Nephron (organoid): ENCODE results near the gene ASPSCR1.

Experiments used
- H3K27ac Mint-ChIP-seq, 3 experiments: 2 replicates each; pipeline ENCODE4 v1.8.0; 2020; ENCODE audit warnings: mixed read lengths in 3 of 3, mild to moderate bottlenecking in 2 of 3, moderate library complexity in 1 of 3
- H3K27me3 Mint-ChIP-seq: 2 replicates; pipeline ENCODE4 v1.8.0; 2021; ENCODE audit warnings: low read depth, mild to moderate bottlenecking, moderate library complexity, mixed read lengths
- H3K36me3 Mint-ChIP-seq: 2 replicates; pipeline ENCODE4 v1.8.0; 2020; ENCODE audit warnings: low read depth, mixed read lengths
- H3K4me1 Mint-ChIP-seq: 2 replicates; pipeline ENCODE4 v1.8.0; 2020; ENCODE audit warnings: mixed read lengths
- H3K4me3 Mint-ChIP-seq, 3 experiments: 2 replicates each; pipeline ENCODE4 v1.8.0; 2020; ENCODE audit warnings: mild to moderate bottlenecking in 3 of 3, mixed read lengths in 3 of 3, moderate library complexity in 2 of 3
- H3K9me3 Mint-ChIP-seq: 2 replicates; pipeline ENCODE4 v1.8.0; 2020; ENCODE audit warnings: mixed read lengths
- TF ChIP-seq, protein P1 (sequence below), 3 experiments: fragments of 200-600 bp; sonication (generic); IDR thresholded peaks; one replicate each; pipeline ENCODE4 v1.5.0; 2021; ENCODE audit warnings: antibody characterized with exemption in 3 of 3; ENCODE audit not compliant: unreplicated experiment in 3 of 3

The ASPSCR1 gene

DNA sequence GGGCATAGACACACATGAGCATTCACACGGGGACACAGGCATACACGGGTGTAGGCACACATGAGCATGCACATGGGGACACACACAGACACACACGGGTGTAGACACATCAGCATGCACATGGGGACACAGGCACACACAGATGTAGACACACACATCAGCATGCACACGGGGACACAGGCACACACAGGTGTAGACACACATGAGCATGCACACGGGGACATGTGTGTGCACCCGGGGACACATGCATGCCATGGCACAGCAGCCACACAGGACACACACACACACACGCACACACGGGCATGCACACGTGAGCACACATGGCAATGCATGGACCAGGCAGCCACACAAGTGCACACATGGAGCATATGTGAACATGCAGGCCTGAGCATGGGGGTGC, 65.2 kb downstream of the ASPSCR1 start:
- Mint-ChIP-seq H3K36me3 (peaks cover 5% of the 10 kb centered on the region), H3K9me3 (no peaks in the 10 kb centered on the region), H3K27ac (no peak overlapping the region), H3K4me3 (peak overlapping the region in 1 of 3 experiments; percentile 19), H3K27me3 (peaks cover 8% of the 10 kb centered on the region), H3K4me1 (peaks cover 9% of the 10 kb centered on the region)
- TF ChIP-seq, protein P1, sequence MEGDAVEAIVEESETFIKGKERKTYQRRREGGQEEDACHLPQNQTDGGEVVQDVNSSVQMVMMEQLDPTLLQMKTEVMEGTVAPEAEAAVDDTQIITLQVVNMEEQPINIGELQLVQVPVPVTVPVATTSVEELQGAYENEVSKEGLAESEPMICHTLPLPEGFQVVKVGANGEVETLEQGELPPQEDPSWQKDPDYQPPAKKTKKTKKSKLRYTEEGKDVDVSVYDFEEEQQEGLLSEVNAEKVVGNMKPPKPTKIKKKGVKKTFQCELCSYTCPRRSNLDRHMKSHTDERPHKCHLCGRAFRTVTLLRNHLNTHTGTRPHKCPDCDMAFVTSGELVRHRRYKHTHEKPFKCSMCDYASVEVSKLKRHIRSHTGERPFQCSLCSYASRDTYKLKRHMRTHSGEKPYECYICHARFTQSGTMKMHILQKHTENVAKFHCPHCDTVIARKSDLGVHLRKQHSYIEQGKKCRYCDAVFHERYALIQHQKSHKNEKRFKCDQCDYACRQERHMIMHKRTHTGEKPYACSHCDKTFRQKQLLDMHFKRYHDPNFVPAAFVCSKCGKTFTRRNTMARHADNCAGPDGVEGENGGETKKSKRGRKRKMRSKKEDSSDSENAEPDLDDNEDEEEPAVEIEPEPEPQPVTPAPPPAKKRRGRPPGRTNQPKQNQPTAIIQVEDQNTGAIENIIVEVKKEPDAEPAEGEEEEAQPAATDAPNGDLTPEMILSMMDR (IDR thresholded peaks at IDR 0.05; ENCODE audit: unreplicated experiment in 3 of 3): no peak

DNA sequence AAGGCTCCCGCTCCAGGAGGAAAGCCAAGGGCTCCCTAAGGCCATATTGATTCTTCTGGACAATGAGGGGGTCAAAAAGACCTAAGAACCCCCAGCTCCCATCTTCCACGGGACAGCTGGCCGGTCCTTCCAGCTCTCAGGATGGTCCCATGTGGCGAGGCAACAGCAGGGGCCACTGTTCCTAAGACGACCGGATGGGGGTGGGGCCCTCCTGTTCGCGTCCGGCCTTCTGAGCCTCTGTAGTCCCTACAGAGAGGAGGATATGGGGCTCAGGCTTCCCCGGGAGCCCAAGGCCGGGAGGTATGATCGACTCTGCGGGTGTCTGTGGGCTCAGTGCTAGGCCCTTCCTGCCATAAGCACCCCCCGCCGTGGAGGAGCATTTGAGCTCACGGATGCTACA, 66.1 kb downstream of the ASPSCR1 start:
- H3K9me3 Mint-ChIP-seq: no peaks in the 10 kb centered on the region
- H3K4me3 Mint-ChIP-seq: no peak overlapping the region
- no peak overlapping the region for H3K27ac Mint-ChIP-seq
- peaks cover 5% of the 10 kb centered on the region for H3K4me1 Mint-ChIP-seq
- TF ChIP-seq, protein P1 (IDR thresholded peaks at IDR 0.05; ENCODE audit: unreplicated experiment in 3 of 3): no peak
- peaks cover 7% of the 10 kb centered on the region for H3K36me3 Mint-ChIP-seq
- H3K27me3 Mint-ChIP-seq: peaks cover 3% of the 10 kb centered on the region

DNA sequence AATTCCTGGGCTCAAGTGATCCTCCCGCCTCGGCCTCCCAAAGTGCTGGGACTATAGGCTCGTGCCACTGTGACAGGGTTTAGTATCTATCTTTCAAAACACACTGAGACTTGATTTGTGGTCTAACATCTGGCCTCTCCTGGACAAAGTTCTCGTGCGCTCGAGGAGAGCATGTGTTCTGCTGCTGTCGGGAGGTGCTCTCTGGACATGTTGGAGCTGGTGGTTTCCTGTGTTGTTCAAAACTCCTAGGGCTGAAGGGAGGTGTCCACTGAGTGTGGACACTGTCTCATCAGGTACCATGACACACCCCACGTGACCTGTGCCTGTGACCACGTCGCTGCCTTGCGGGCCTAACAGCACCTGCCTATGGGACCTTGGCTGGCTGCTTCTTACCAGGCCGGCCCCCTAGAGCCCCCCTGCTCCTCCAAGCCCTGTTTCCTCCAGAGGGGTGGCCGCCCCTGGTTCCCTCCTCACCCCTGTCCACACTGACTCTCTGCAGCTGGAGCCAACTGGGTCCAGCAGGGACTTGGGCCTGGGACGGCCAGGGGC, 68.6 kb downstream of the ASPSCR1 start:
- Mint-ChIP-seq H3K4me1 (peaks cover 4% of the 10 kb centered on the region), H3K9me3 (no peaks in the 10 kb centered on the region), H3K4me3 (peak overlapping the region in 1 of 3 experiments; percentile 69), H3K27ac (no peak overlapping the region), H3K27me3 (no peaks in the 10 kb centered on the region), H3K36me3 (peaks cover 7% of the 10 kb centered on the region)
- TF ChIP-seq, protein P1 (IDR thresholded peaks at IDR 0.05; ENCODE audit: unreplicated experiment in 3 of 3): no peak

DNA sequence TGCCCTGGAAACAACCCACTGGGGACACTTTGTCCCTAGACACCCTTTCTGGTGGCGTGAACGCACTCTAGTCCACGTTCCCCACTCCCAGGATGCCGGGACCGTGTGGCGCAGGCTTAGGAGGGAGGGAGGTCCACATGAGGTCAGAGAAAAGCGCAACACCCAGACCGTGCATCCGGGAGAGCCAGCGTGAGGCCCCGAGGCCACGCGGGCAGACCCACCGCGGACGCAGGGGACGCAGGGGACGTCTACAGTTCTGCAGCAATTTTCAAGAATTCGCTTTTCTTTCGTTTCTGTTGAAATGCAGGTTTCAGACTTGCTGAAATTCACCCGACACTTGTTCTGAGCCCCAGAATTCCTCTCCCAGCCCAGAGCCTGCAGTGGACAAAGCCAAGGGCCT, 69.5 kb downstream of the ASPSCR1 start:
- H3K27me3 Mint-ChIP-seq: no peaks in the 10 kb centered on the region
- peaks cover 4% of the 10 kb centered on the region for H3K4me1 Mint-ChIP-seq
- H3K9me3 Mint-ChIP-seq: no peaks in the 10 kb centered on the region
- H3K36me3 Mint-ChIP-seq: peaks cover 7% of the 10 kb centered on the region
- TF ChIP-seq, protein P1 (IDR thresholded peaks at IDR 0.05; ENCODE audit: unreplicated experiment in 3 of 3): no peak
- peak overlapping the region in 1 of 3 experiments; percentile 28 for H3K27ac Mint-ChIP-seq
- peak overlapping the region; percentile 61 to 69 (median 68) for H3K4me3 Mint-ChIP-seq

DNA sequence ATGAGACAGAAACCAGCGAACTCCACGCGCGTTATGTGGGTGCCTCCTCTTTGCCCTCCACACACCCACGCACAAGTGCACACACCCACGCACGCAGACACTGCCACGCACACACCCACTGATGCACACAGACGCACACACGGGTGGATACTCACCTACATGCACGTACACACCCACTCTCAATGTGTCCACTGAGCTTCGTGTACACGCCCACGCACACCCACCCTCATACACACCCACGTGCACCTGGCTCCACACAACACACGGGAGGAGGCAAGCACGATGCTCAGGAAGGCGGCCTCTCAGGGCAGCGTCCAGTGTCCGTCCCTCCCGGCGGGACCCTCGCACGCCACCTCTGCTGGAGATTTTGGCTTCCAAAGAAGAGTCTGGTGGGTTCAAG, 70.0 kb downstream of the ASPSCR1 start:
- H3K9me3 Mint-ChIP-seq: no peaks in the 10 kb centered on the region
- TF ChIP-seq, protein P1 (IDR thresholded peaks at IDR 0.05; ENCODE audit: unreplicated experiment in 3 of 3): no peak
- peaks cover 4% of the 10 kb centered on the region for H3K4me1 Mint-ChIP-seq
- H3K36me3 Mint-ChIP-seq: peaks cover 7% of the 10 kb centered on the region
- peak overlapping the region; percentile 67 to 73 (median 68) for H3K4me3 Mint-ChIP-seq
- no peak overlapping the region for H3K27ac Mint-ChIP-seq
- no peaks in the 10 kb centered on the region for H3K27me3 Mint-ChIP-seq

DNA sequence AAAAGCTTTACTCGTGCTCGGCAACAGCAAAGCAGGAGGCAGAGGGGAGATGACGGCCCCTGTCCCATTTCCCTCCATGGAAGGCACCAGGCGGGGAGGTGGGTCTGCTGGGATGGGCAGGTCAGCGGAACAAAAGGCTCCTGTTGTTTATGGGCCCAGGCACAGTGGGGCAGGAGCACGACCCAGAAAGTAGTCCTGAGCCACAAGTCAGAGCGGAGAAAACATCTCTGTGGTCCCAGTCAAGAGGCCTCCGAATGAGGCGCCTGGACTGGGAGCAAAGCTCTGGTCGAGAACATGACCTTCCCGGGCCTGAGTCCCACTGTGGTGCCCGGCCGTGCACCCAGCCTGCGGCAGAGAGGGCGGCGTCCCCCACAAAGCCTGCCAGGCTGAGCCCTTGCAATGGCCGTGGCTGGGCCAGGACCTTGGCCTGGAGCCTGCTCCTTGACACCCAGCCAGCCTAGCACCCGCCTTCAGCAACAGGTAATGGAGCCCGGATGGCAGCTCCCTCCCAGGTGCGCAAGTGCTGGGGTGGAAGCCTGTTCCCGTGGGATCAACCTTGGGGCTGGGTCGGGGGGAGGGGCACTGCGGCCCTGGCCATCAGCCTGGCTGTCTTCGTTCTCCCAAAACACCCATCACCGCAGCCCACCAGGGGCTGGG, 70.6 kb downstream of the ASPSCR1 start:
- H3K4me3 Mint-ChIP-seq: peak overlapping the region; percentile 67 to 73 (median 68)
- no peak overlapping the region for H3K27ac Mint-ChIP-seq
- no peaks in the 10 kb centered on the region for H3K9me3 Mint-ChIP-seq
- no peaks in the 10 kb centered on the region for H3K27me3 Mint-ChIP-seq
- peaks cover 5% of the 10 kb centered on the region for H3K4me1 Mint-ChIP-seq
- TF ChIP-seq, protein P1 (IDR thresholded peaks at IDR 0.05; ENCODE audit: unreplicated experiment in 3 of 3): no peak
- peaks cover 7% of the 10 kb centered on the region for H3K36me3 Mint-ChIP-seq
